UCSD-AML1 (cell line): ENCODE data around the gene APPBP2.
"Not testable (repeated sequence)": the region's sequence is repeated elsewhere in the genome, so short reads cannot be mapped to it uniquely, and the experiment has no call there.

ENCODE experiments used
- DNase-seq: peaks from one replicate; lab custom pipeline; 2025; ENCODE audit not compliant: unreplicated experiment; lab: John Stamatoyannopoulos, UW

Gene APPBP2

GRCh38 chr17:60501589-60501988 is 24.5 kb downstream of the APPBP2 start:
- no peak for DNase-seq

DNA sequence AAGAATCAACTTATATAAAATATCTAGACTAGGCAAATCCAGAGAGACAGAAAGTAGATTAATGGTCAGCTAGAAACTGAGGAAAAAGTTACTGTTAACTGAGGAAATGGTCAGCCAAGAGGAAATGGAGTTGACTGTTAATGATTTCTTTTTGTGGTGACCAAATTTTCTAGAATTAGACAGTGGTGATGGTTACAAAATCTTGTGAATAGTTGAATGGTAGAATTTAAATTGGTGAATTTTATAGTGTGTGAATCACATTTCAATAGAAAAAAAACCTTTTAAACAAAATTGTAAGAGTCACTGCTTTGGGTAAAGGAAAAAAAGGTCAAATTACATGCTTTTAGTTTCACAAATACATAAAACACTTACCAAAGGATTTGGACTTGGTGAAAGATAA is 30.0 kb downstream of the APPBP2 start:
- DNase-seq, result no peak

DNA sequence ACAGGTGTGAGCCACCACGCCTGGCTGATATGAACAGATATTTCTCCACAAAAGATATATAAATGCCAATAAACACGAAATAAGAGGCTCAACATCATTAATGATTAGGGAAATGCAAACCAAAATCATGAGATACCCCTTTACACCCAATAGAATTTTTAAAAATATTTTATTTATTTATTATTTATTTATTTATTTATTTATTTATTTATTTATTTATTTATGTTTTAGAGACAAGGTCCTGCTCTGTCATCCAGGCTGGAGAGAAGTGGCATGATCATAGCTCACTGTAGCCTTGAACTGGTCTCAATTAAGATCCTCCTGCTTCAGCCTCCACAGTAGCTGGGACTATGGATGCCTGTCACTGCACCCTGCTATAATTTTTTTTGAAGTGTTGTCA is 30.8 kb downstream of the APPBP2 start:
- DNase-seq, result no peak

GRCh38 chr17:60493847-60494321 is 32.2 kb downstream of the APPBP2 start:
- DNase-seq, result no peak

- no peak for DNase-seq
Measured at GRCh38 chr17:60491771-60492170, 34.3 kb downstream of the APPBP2 start.

- DNase-seq, result not testable (repeated sequence)
Measured at GRCh38 chr17:60490594-60490993, 35.4 kb downstream of the APPBP2 start.

DNA sequence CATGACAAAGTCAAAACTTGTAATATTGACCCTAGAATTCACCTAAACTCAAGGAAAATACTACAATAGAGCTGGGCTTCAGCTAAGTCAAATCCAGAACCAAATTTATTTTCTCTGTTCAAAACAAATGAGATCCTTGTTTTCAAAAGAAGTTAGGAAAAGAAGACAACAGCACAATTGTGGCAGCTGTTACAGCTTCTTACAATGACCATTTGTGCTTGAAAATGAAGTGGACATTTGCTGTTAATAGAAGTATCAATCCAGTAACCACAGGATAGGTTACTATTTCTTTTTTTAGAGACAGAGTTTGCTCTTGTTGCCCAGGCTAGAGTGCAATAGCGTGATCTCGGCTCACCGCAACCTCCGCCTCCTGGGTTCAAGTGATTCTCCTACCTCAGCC is 44.4 kb downstream of the APPBP2 start:
- no peak for DNase-seq

DNA sequence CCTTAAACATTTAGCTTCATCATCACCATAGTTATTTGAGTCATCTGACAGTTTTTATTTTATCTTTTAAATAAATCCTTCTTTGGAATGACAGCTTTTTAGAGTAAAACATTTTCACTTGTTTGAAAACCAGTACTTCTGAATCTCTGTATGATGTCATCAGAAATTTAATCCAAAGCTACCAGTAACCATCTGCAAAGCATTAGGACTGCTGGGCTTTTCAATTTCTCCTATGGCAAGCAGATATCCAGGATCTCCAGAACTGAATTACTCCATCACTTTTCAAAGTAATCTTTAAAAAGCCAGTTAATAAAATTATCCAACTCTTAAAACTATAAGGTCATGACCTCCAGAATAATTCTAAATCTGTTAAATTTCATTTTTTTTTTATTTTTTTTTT is 52.3 kb downstream of the APPBP2 start:
- DNase-seq, result no peak

DNA sequence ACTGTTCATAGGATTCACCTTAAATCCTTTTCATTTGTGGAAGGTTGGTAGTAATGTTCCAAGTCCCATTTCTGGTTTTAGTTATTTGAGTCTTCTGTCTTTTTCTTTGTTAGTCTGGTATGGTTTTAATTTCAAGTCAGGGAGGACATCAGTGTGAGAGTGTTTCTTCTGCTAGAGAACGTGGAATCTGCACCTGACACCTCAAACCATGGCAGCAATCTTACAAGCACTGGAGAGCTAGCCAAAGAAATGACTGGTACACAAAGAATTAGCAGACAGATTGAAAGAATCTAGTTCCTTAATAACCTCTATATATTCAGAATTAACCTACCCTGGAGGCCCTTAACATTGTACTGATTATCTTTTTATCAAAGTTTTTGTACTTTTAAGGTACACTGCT is 53.6 kb downstream of the APPBP2 start:
- DNase-seq, result no peak

DNA sequence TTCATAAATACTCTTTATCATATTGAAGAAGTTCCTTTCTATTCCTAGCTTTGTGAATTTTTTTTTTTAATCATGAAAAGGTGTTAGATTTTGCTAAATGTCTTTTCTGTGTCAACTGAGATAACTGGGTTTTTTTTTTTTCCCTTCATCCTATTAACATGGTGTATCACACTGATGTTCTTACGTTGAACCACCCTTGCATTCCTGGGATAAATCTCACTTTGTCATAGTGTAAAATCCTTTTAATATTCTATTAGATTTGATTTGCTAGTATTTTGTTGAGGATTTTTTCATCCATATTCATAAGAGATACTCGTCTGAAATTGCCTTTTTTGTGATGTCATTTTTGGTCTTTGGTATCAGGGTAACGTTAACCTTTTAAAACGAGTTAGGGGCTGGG is 54.6 kb downstream of the APPBP2 start:
- no peak for DNase-seq

DNA sequence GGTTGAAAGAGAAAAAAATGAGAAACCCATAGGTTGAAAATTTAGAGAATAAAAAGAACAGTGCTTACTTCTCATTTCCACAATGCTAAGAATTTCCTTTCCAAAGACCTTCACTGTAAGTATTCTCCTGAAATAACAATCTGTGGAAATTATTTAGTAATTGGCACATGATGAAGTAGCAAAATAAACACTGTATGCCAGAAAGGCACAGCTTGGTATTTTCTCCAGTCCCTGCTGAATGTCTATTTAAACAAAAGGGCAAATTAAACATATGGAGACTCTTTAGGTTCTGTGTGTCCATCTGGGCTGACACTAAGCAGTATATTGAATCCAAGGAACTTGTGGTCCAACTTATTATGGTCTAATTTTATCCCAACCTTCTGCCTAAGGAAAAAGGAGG is 57.7 kb downstream of the APPBP2 start:
- DNase-seq, result no peak

DNA sequence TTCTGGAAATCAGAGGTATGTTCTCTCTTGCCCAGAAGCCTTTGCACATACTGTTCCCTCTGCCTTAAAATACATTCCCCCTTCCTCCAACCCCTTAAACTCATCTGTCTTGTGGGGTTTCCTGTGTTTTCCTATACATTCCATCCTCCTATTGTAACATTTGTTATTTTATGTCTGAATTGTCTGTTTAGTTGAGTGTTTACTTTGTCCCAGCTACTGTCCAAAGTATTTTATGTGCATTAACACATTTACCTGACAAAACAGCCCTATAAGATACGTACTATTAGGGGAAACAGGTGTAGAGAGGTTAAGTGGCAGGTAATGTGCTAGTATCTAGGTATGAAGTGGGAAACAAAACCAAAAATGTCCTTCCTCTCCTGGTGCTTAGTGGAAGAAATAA is 61.7 kb downstream of the APPBP2 start:
- DNase-seq, result no peak

DNA sequence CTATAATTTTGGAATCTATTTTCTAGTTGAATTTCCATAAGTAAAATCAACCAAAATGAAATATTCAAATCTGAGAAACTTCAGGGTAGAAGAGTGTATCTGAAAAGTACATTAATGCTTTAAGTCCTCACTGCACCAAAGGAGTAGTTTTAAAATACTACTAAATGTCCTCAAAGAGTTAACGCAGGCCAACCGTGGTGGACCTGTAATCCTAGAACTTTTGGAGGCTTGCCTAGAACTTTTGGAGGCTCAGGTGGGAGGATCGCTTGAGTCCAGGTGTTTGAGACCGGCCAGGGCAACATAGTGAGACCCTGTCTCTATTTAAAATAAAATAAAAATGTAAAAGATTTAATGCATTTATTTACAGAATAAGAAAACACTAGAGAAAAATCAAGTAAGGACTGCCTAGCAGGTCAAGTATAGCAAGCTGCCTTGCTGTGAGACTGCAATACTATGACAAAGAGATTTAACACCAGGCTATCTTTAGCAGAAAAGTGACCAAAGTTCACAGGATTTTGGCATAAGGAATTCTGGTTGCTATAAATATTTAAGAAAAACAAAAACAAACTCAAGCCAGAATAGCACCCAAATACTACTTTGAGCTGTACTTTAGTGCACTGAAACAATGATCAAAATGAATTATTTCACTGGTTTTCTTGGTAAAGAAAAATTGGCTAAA is 62.7 kb downstream of the APPBP2 start:
- no peak for DNase-seq

DNA sequence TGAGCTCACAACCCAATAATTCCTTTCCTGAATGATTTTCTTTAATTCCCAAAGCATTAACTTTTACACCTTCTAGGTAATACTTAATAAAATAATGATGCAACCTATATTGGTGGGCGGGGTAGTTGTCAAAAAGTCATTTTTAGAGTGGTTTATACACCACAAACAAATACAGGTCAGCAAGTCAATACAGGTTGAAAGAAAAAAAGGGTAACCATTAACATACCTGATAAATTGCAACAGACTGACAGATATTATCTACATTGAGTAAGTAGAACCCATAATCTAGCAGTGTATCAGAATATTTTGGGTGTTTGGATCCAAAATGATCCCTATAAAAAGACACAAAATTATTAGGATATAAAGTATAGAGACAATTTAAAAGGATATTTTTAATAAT is 64.5 kb downstream of the APPBP2 start:
- no peak for DNase-seq

GRCh38 chr17:60457148-60457547 is 68.9 kb downstream of the APPBP2 start:
- DNase-seq, result no peak

GRCh38 chr17:60455378-60455777 is 70.7 kb downstream of the APPBP2 start:
- DNase-seq, result no peak

DNA sequence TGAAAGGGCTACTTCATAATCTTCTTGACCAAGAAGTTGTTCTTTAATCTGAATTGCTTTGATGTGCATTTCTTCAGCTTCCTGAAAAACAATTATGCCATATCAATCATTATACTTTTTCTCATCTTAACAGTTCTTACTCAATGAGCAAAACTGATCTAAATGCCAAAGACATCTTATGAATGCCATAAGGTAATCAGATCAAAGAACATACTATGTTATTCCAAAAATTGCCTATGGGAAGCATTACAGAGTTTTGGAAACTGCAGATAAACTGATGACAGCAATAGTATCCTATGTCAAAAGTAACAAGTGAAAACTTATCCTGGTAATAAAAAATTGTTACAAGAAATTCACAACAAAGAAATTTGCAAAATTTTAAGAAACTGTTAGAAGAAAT is 74.1 kb downstream of the APPBP2 start:
- no peak for DNase-seq

GRCh38 chr17:60451071-60451470 is 75.0 kb downstream of the APPBP2 start:
- DNase-seq, result no peak

DNA sequence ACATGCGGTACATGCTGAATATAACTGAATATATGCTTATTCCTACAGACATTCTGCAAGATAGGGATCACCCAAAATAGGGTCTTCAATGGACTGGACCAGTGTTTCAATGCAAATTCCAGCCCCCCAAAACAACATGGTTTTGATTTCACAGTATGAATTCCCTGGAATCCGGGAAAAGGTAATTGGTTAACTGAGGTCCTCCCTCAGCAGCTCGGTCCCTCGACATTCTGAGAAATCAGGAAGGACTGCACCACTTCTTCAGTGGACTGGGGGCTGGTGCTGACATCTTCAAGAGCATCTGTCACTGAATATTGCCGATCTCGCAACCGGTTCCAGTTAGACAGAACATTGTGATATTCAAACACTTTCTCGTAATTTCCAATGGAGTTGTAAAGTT is 78.7 kb downstream of the APPBP2 start:
- DNase-seq, result no peak

- no peak for DNase-seq
Measured at GRCh38 chr17:60445144-60445543, 80.9 kb downstream of the APPBP2 start.

GRCh38 chr17:60443713-60444112 is 82.3 kb downstream of the APPBP2 start:
- no peak for DNase-seq

GRCh38 chr17:60442271-60443173 is 83.5 kb downstream of the APPBP2 start:
- DNase-seq, result no peak
